Measurements from ENCODE around the gene TMEM132E. TPM values are rescaled to one million over a fixed set of nuclear protein-coding genes. Genes with fewer than 3 reads are reported as not detected.

Gene TMEM132E
- total RNA-seq, 1 donor = not detected

- TF ChIP-seq, protein P1, sequence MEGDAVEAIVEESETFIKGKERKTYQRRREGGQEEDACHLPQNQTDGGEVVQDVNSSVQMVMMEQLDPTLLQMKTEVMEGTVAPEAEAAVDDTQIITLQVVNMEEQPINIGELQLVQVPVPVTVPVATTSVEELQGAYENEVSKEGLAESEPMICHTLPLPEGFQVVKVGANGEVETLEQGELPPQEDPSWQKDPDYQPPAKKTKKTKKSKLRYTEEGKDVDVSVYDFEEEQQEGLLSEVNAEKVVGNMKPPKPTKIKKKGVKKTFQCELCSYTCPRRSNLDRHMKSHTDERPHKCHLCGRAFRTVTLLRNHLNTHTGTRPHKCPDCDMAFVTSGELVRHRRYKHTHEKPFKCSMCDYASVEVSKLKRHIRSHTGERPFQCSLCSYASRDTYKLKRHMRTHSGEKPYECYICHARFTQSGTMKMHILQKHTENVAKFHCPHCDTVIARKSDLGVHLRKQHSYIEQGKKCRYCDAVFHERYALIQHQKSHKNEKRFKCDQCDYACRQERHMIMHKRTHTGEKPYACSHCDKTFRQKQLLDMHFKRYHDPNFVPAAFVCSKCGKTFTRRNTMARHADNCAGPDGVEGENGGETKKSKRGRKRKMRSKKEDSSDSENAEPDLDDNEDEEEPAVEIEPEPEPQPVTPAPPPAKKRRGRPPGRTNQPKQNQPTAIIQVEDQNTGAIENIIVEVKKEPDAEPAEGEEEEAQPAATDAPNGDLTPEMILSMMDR (IDR thresholded peaks at IDR 0.05; ENCODE audit: insufficient read depth, low read depth, low read length) = no peak
- DNase-seq (ENCODE audit: low read depth) = no peak
- no peak overlapping the region for H3K4me3 ChIP-seq (ENCODE audit: low read depth, low read length)
Measured at GRCh38 chr17:34628879-34629278, 49.5 kb downstream of the TMEM132E start.

DNA sequence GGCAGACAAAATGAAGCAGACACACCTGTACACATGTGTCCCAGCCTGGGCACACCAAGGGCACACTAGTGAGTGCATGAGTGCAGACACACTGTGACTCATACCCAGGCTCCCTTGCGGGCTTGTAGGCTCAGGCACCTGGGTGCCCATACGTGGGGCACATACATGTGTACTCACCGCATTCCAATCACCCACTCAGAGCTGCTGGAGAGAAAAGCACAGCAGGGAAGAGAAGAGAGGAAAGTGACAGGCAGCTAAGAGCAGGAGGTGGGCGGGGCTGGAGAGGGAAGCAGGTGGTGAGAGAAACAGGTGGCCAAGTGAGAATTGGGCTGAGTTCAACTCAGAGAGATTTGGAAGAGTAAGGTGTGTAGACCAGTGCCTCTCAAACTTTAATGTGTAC, 54.0 kb downstream of the TMEM132E start:
- H3K4me3 ChIP-seq (ENCODE audit: low read depth, low read length) = no peak overlapping the region
- no peak for DNase-seq (ENCODE audit: low read depth)
- TF ChIP-seq, protein P1 (IDR thresholded peaks at IDR 0.05; ENCODE audit: insufficient read depth, low read depth, low read length) = no peak

DNA sequence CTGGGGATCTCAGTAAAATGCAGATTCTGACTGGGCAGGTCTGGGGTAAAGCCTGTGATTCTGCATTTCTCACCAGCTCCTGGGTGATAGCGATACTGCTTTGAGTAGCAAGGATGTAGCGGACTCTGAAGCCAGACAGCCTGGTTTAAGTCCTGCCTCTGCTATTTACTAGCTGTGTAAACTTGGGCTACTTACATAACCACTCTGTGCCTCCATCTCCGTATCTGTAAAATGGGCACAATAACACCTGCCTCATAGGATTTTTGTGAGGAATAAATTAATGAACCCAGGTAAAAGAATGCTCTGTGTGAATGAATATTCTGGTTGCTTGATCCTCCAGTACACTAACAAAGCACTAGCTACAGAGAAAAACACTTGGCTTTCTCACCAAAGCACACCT, 54.4 kb downstream of the TMEM132E start:
- H3K4me3 ChIP-seq (ENCODE audit: low read depth, low read length) = no peak overlapping the region
- TF ChIP-seq, protein P1 (IDR thresholded peaks at IDR 0.05; ENCODE audit: insufficient read depth, low read depth, low read length) = no peak
- no peak for DNase-seq (ENCODE audit: low read depth)

DNA sequence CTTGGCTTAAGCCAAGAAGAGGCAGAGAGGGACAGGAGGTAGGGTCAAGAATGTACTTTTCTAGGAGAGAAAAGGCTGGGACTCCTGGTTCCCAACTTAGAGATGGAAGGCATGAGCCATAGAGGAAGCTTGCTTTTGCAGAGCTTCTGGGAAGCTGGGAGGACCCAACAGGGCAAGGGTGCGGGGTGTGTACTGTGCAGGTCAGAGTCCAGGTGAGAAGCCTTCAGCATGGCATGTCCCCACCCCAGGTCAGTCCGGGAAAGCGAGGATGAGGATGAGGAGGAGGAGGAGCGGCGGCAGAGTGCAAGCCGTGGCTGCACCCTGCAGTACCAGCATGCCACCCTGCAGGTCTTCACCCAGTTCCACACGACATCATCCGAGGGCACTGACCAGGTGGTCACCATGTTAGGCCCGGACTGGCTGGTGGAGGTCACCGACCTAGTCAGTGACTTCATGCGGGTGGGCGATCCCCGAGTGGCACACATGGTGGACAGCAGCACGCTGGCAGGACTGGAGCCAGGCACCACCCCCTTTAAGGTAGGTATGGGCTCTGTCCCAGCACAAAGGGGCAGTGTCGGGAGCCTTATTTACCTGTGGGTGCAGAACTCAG, 55.3 kb downstream of the TMEM132E start:
- H3K4me3 ChIP-seq (ENCODE audit: low read depth, low read length) = no peak overlapping the region
- DNase-seq (ENCODE audit: low read depth) = no peak
- TF ChIP-seq, protein P1 (IDR thresholded peaks at IDR 0.05; ENCODE audit: insufficient read depth, low read depth, low read length) = no peak

DNA sequence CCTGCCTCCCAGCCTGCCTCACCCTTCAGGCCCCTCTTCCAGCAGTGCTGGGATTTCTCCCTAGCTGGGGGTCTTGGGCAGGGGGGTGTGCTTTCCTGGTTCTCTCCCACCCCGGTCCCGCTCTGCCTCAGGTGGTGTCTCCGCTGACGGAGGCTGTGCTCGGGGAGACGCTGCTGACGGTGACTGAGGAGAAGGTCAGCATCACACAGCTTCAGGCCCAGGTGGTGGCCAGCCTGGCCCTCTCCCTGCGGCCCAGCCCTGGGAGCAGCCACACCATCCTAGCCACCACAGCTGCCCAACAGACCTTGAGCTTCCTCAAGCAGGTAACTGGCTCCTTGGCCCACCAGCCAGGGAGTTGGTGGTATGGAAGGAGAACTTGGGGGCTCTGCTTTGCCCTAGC, 56.5 kb downstream of the TMEM132E start:
- no peak overlapping the region for H3K4me3 ChIP-seq (ENCODE audit: low read depth, low read length)
- TF ChIP-seq, protein P1 (IDR thresholded peaks at IDR 0.05; ENCODE audit: insufficient read depth, low read depth, low read length) = no peak
- DNase-seq (ENCODE audit: low read depth) = no peak

- no peak for DNase-seq (ENCODE audit: low read depth)
- no peak overlapping the region for H3K4me3 ChIP-seq (ENCODE audit: low read depth, low read length)
- TF ChIP-seq, protein P1 (IDR thresholded peaks at IDR 0.05; ENCODE audit: insufficient read depth, low read depth, low read length) = no peak
Measured at GRCh38 chr17:34637041-34637547, 57.7 kb downstream of the TMEM132E start.

Data from fibroblast of villous mesenchyme (primary cell).